Neural crest cell (in vitro differentiated cells): ENCODE measurements around the gene ABAT. TPM values are rescaled to one million over a fixed set of nuclear protein-coding genes. Genes with fewer than 3 reads are reported as not detected.

Source experiments
- DNase-seq: peaks from one replicate; pipeline ENCODE4 v3.0.0; 2021; ENCODE audit warnings: low read depth, mixed read lengths, low spot score
- H3K27ac Mint-ChIP-seq: one replicate; pipeline ENCODE4 v1.8.0; 2021; ENCODE audit warnings: mild to moderate bottlenecking, mixed read lengths; ENCODE audit not compliant: unreplicated experiment
- H3K27me3 Mint-ChIP-seq: 2 replicates; pipeline ENCODE4 v1.8.0; 2021; ENCODE audit warnings: low read depth, mild to moderate bottlenecking, mixed read lengths
- H3K36me3 Mint-ChIP-seq: 2 replicates; pipeline ENCODE4 v1.8.0; 2021; ENCODE audit warnings: low read depth, mild to moderate bottlenecking, mixed read lengths
- H3K4me1 Mint-ChIP-seq: 2 replicates; pipeline ENCODE4 v1.8.0; 2021; ENCODE audit warnings: mixed read lengths
- H3K4me3 Mint-ChIP-seq: one replicate; pipeline ENCODE4 v1.8.0; 2021; ENCODE audit warnings: mild to moderate bottlenecking, mixed read lengths
- H3K9me3 Mint-ChIP-seq: 2 replicates; pipeline ENCODE4 v1.8.0; 2021; ENCODE audit warnings: mixed read lengths
- total RNA-seq: library from RNA; stranded (reverse); gene quantifications from 2 replicates; pipeline ENCODE4 v1.2.1, GENCODE V29; 2021
- TF ChIP-seq, protein P1 (sequence below): fragments of 200-600 bp; sonication (generic); conservative IDR thresholded peaks from 2 replicates; pipeline ENCODE4 v1.5.0; 2021; ENCODE audit warnings: antibody characterized with exemption, mild to moderate bottlenecking

The ABAT gene
- total RNA-seq, 1 donor from 2014 or later: 35.2 TPM

DNA sequence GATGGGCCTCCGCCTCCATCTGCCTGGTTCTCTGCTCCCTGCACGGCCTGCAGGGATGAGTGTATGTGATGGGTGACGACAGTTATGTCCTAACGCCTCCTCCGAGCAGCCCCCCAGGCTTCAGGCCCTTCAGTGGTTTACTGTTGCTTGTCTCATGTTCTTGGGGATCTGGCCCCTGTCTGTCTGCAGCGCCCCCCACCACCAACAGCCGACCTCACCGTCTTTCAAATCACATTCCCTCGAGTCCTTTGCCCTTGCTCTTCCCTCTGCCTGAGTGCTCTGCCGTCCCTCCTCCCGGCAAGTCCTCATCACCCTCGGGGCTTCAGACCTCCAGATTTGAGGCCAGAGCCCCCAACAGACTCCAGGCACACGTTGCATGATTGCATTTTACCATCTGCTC, 34.7 kb upstream of the ABAT start:
- no peaks in the 10 kb centered on the region for H3K27me3 Mint-ChIP-seq
- TF ChIP-seq, protein P1, sequence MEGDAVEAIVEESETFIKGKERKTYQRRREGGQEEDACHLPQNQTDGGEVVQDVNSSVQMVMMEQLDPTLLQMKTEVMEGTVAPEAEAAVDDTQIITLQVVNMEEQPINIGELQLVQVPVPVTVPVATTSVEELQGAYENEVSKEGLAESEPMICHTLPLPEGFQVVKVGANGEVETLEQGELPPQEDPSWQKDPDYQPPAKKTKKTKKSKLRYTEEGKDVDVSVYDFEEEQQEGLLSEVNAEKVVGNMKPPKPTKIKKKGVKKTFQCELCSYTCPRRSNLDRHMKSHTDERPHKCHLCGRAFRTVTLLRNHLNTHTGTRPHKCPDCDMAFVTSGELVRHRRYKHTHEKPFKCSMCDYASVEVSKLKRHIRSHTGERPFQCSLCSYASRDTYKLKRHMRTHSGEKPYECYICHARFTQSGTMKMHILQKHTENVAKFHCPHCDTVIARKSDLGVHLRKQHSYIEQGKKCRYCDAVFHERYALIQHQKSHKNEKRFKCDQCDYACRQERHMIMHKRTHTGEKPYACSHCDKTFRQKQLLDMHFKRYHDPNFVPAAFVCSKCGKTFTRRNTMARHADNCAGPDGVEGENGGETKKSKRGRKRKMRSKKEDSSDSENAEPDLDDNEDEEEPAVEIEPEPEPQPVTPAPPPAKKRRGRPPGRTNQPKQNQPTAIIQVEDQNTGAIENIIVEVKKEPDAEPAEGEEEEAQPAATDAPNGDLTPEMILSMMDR: no peak
- no peaks in the 10 kb centered on the region for H3K4me1 Mint-ChIP-seq
- no peak overlapping the region for H3K4me3 Mint-ChIP-seq
- no peak overlapping the region for H3K27ac Mint-ChIP-seq
- H3K36me3 Mint-ChIP-seq: peaks cover 37% of the 10 kb centered on the region
- DNase-seq: no peak
- H3K9me3 Mint-ChIP-seq: no peaks in the 10 kb centered on the region

DNA sequence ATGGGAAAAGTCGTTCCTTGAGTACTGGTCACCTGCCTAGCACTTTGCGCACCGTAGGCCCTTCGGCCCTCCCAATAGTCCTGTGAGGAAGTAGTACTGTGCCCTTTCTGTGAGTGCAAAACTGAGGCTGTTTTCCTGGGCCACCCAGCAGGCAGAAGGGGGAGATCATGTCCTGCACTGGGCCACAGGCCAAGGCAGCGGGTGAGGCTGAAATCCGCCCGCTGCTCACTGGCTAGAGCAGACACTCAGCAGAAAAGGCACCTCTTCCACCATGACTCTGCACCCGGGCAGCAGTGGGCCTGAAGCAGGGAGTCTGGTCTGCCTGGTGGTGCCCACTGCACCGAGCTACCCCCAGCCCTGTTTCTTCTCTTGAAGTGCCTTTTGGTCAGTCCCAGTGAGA, 32.7 kb upstream of the ABAT start:
- Mint-ChIP-seq H3K36me3 (peaks cover 37% of the 10 kb centered on the region), H3K27ac (no peak overlapping the region), H3K4me3 (no peak overlapping the region), H3K9me3 (no peaks in the 10 kb centered on the region), H3K4me1 (no peaks in the 10 kb centered on the region), H3K27me3 (no peaks in the 10 kb centered on the region)
- TF ChIP-seq, protein P1: no peak
- no peak for DNase-seq

- Mint-ChIP-seq H3K27me3 (no peaks in the 10 kb centered on the region), H3K36me3 (peaks cover 42% of the 10 kb centered on the region), H3K9me3 (no peaks in the 10 kb centered on the region)
These were observed 32.3 kb upstream of the ABAT start for GRCh38 chr16:8642146-8642545.

DNA sequence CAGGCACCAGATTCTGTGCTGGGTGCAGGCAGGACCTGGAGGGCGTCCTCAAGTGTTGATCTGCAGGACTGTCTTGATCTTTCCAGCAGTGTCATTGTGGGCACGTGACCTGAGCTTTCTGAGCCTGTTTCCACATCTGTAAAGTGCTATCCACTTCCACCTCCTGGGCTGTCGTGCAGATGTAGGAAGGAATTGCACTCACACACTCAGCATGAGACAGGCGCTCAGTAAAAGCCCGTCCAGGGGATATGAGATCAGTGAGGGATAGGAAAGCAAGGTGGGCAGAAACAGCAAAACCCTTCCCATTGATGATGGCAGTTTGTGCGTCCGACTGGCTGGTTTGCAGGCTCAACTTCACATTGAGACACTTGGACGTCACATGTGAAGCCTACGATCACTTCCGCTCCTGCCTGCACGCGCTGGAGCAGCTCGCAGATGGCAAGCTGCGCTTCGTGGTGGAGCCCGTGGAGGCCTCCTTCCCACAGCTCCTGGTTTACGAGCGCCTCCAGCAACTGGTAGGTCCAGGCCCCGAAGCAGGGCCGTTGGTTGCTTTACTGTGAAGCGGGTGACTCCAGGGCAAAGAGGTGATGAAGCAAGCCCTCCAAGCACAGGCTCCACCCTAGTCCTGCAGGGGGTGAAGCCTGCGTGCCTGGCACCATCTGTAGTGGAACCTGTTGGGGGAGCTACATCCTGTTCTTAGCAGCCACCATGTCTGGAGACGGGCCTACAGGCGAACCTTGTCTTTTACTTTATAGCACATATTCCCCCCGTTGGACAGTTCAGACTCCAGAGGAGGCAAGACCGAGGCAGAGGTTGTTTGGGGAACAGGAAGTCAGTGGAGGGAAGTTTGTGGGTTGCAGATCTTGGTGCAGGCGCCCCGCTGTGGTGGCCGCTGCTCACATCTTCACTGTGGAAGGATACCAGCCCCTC, 29.9 kb upstream of the ABAT start:
- Mint-ChIP-seq H3K4me1 (no peaks in the 10 kb centered on the region), H3K27ac (peak overlapping the region; percentile 71), H3K9me3 (no peaks in the 10 kb centered on the region), H3K27me3 (no peaks in the 10 kb centered on the region), H3K4me3 (no peak overlapping the region), H3K36me3 (peaks cover 46% of the 10 kb centered on the region)
- no peak for DNase-seq
- TF ChIP-seq, protein P1: no peak

More at GRCh38 chr16:8642146-8642545, 32.3 kb upstream of the ABAT start:
- no peaks in the 10 kb centered on the region for H3K4me1 Mint-ChIP-seq
- no peak for DNase-seq
- no peak overlapping the region for H3K4me3 Mint-ChIP-seq
- TF ChIP-seq, protein P1: no peak
- no peak overlapping the region for H3K27ac Mint-ChIP-seq

DNA sequence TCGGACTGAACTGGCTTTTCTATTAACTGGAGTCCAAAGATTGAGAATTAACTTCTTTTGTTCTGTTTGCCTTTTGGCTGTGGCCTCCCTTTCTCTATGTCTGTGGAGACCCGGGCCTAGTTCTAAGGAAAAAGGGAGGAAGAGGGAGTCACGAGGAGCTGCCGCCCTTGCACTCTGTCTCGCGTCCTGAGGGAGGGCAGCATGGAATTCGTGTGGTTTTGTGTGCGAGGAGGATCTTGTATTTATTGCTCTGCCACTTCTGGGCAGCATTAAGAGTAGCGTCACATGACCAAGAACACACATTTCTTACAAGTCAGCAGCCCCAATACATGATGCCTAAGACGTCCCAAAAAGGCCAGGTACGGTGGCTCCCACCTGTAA, 29.3 kb upstream of the ABAT start:
- no peaks in the 10 kb centered on the region for H3K27me3 Mint-ChIP-seq
- TF ChIP-seq, protein P1: no peak
- H3K4me3 Mint-ChIP-seq: no peak overlapping the region
- no peaks in the 10 kb centered on the region for H3K9me3 Mint-ChIP-seq
- peaks cover 42% of the 10 kb centered on the region for H3K36me3 Mint-ChIP-seq
- no peak overlapping the region for H3K27ac Mint-ChIP-seq
- H3K4me1 Mint-ChIP-seq: no peaks in the 10 kb centered on the region
- no peak for DNase-seq
